ENCODE measurements around the gene ODAD3. TPM values are rescaled to one million over a fixed set of nuclear protein-coding genes. Genes with fewer than 3 reads are reported as not detected.

Gene ODAD3
- total and polyA plus RNA-seq, 10 of the 15 experiments (the other 5 are each of a cell fraction or from before 2014, with no cell fraction given), result 0.11 to 0.39 (median 0.28) TPM; not detected in 7

- no peak for TF ChIP-seq ETV6 (conservative IDR thresholded peaks at IDR 0.05 in 1 of 2, IDR thresholded peaks at IDR 0.05 in 1 of 2; ENCODE audit: borderline replicate concordance in 1 of 2, low read depth in 1 of 2)
- peak; percentile 79; the same call in 1 of the 2 replicates for TF ChIP-seq POLR2AphosphoS5 (IDR thresholded peaks at IDR 0.05; ENCODE audit: low read length)
- no peak for TF ChIP-seq CBX3 (IDR thresholded peaks at IDR 0.05; ENCODE audit: borderline replicate concordance, low read depth)
- TF ChIP-seq RFX5 (IDR thresholded peaks at IDR 0.05; ENCODE audit: low read depth, low read length), result no peak
- TF ChIP-seq CREM (IDR thresholded peaks at IDR 0.05; ENCODE audit: low read depth), result 0 out of 2 replicates have a peak, but pooled peaks have one; percentile 10
- TF ChIP-seq ATF7 (IDR thresholded peaks at IDR 0.05; ENCODE audit: low read depth), result no peak
- TF ChIP-seq CHD2 (IDR thresholded peaks at IDR 0.05; ENCODE audit: borderline replicate concordance, low read depth, low read length), result no peak
- TF ChIP-seq ZBED1 (IDR thresholded peaks at IDR 0.05; ENCODE audit: borderline replicate concordance), result no peak
- no peak for TF ChIP-seq SRF (IDR thresholded peaks at IDR 0.05; ENCODE audit: low read depth in 2 of 2, low read length in 2 of 2)
- no peak for TF ChIP-seq MYB (IDR thresholded peaks at IDR 0.05; ENCODE audit: borderline replicate concordance, low read depth, low read length)
- no peak for TF ChIP-seq EP300 (IDR thresholded peaks at IDR 0.05; ENCODE audit: borderline replicate concordance in 1 of 2, control insufficient read depth in 1 of 2, low read depth in 2 of 2, low read length in 2 of 2)
- no peak for TF ChIP-seq HDAC2 (IDR thresholded peaks at IDR 0.05)
- no peak for TF ChIP-seq NRF1 (conservative IDR thresholded peaks at IDR 0.05; ENCODE audit: low read depth, low read length)
- peak; percentile 17 for TF ChIP-seq SKIL (IDR thresholded peaks at IDR 0.05; ENCODE audit: low read depth, poor library complexity, severe bottlenecking)
- TF ChIP-seq BRCA1 (IDR thresholded peaks at IDR 0.05; ENCODE audit: low read depth, low read length), result no peak
- no peak for TF ChIP-seq SMC3 (IDR thresholded peaks at IDR 0.05; ENCODE audit: borderline replicate concordance, low read length)
- TF ChIP-seq ZNF207 (IDR thresholded peaks at IDR 0.05; ENCODE audit: borderline replicate concordance), result peak; percentile 29; the same call in 1 of the 2 replicates
- peak; percentile 40 for TF ChIP-seq NBN (IDR thresholded peaks at IDR 0.05)
- TF ChIP-seq YY1 (IDR thresholded peaks at IDR 0.05; ENCODE audit: low read depth, low read length), result peak; percentile 19; the same call in 1 of the 2 replicates
- TF ChIP-seq PKNOX1 (IDR thresholded peaks at IDR 0.05), result no peak
- TF ChIP-seq NR2F1 (conservative IDR thresholded peaks at IDR 0.05), result peak; percentile 84
- TF ChIP-seq ZNF687 (IDR thresholded peaks at IDR 0.05), result 0 out of 2 replicates have a peak, but pooled peaks have one; percentile 42
- TF ChIP-seq GABPA (IDR thresholded peaks at IDR 0.05; ENCODE audit: low read depth), result no peak
Measured at GRCh38 chr19:11375143-11375948, 59.6 kb downstream of the ODAD3 start (continued).

Measured in GM12878 (cell line).